ENCODE data around the gene ENTPD5.

GRCh38 chr14:73973497-73973896, 45.6 kb downstream of the ENTPD5 start:
- TF ChIP-seq SUZ12 (IDR thresholded peaks at IDR 0.05) (no peak), PKNOX1 (IDR thresholded peaks at IDR 0.05) (no peak), L3MBTL2 (conservative IDR thresholded peaks at IDR 0.05) (no peak), SP1 (IDR thresholded peaks at IDR 0.05) (no peak)

Measured in HEK293T (cell line).